Measurements from ENCODE around the gene FXYD3. TPM values are rescaled to one million over a fixed set of nuclear protein-coding genes. Genes with fewer than 3 reads are reported as not detected.

FXYD3 gene
- total RNA-seq, 1 experiment from 2014 or later = 6.9 TPM

DNA sequence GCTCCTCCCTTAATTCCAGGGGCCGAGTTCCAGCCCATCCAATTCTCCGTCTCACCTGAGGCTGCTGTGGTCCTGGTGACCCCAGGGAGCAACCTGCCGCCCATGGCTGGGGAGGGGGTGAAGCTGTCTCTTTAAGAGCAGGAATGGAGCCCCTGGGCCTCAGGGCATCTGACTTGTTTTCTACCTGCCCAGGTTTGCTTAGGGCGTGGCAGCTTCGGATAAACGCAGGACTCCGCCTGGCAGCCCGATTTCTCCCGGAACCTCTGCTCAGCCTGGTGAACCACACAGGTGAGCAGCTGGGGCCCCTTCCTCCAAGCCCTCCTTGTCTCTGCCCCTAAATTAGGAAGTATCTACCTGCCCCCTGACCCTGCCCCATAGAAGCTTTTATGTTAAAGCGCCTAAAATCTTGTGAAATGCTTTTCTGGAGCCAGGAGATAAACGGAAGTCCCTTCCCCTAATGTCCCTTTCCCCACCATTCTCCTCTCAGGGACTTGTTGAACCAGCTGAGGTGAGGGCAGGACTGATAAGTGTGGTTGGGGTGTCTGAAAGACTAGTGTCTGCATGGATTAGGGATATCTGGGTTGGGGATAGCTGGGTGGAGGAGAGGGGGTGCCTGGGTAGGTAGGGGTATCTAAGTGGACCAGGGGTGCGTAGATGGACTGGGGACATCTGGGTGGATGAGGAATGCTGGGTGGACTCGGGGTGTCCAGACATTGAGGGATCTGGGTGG, 614 bp downstream of the FXYD3 start:
- TF ChIP-seq, protein P1, sequence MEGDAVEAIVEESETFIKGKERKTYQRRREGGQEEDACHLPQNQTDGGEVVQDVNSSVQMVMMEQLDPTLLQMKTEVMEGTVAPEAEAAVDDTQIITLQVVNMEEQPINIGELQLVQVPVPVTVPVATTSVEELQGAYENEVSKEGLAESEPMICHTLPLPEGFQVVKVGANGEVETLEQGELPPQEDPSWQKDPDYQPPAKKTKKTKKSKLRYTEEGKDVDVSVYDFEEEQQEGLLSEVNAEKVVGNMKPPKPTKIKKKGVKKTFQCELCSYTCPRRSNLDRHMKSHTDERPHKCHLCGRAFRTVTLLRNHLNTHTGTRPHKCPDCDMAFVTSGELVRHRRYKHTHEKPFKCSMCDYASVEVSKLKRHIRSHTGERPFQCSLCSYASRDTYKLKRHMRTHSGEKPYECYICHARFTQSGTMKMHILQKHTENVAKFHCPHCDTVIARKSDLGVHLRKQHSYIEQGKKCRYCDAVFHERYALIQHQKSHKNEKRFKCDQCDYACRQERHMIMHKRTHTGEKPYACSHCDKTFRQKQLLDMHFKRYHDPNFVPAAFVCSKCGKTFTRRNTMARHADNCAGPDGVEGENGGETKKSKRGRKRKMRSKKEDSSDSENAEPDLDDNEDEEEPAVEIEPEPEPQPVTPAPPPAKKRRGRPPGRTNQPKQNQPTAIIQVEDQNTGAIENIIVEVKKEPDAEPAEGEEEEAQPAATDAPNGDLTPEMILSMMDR (IDR thresholded peaks at IDR 0.05; ENCODE audit: unreplicated experiment) = no peak
- H3K27ac Mint-ChIP-seq (ENCODE audit: low read depth, unreplicated experiment) = no peak overlapping the region
- H3K36me3 Mint-ChIP-seq (ENCODE audit: insufficient read depth, unreplicated experiment) = peaks cover 7% of the 10 kb centered on the region
- intact Hi-C loops (cut with micrococcal nuclease) = no loop called here
- POLR2A ChIA-PET = interaction anchor here (0.7 to 4.1 kb wide), 14 partner anchors 9 to 422 kb away, joined by 3 to 70 read pairs (median 5); partner anchors contain the start of genes FXYD5 and LGI4
- no peaks in the 10 kb centered on the region for H3K27me3 Mint-ChIP-seq (ENCODE audit: insufficient read depth, unreplicated experiment)
- no TSS peak for BruUV-seq (replicated peaks)
- peak overlapping the region; percentile 57 for H3K4me3 Mint-ChIP-seq (ENCODE audit: unreplicated experiment)
- H3K4me1 Mint-ChIP-seq (ENCODE audit: insufficient read depth, unreplicated experiment) = peaks cover 54% of the 10 kb centered on the region
- H3K9me3 Mint-ChIP-seq (ENCODE audit: unreplicated experiment) = no peaks in the 10 kb centered on the region
- CTCF ChIA-PET = interaction anchor here (0.6 to 6.5 kb wide), 15 partner anchors 8 to 154 kb away, joined by 3 to 91 read pairs (median 5); partner anchors contain the start of gene LGI4
- peak; percentile 79 for DNase-seq (ENCODE audit: unreplicated experiment)

- no peak overlapping the region for H3K27ac Mint-ChIP-seq (ENCODE audit: low read depth, unreplicated experiment)
- H3K9me3 Mint-ChIP-seq (ENCODE audit: unreplicated experiment) = no peaks in the 10 kb centered on the region
- H3K4me1 Mint-ChIP-seq (ENCODE audit: insufficient read depth, unreplicated experiment) = peaks cover 60% of the 10 kb centered on the region
- intact Hi-C loops (cut with micrococcal nuclease) = no loop called here
- no peaks in the 10 kb centered on the region for H3K27me3 Mint-ChIP-seq (ENCODE audit: insufficient read depth, unreplicated experiment)
- TF ChIP-seq, protein P1 (IDR thresholded peaks at IDR 0.05; ENCODE audit: unreplicated experiment) = no peak
- DNase-seq (ENCODE audit: unreplicated experiment) = no peak
- ChIA-PET POLR2A (interaction anchor here (1.0 to 4.1 kb wide), 8 partner anchors 8 to 202 kb away, joined by 4 to 70 read pairs (median 15); partner anchors contain the start of genes FXYD5 and LGI4), CTCF (interaction anchor here (0.6 to 6.5 kb wide), 10 partner anchors 11 to 147 kb away, joined by 3 to 91 read pairs (median 8); partner anchors contain the start of gene LGI4)
- no TSS peak for BruUV-seq (replicated peaks)
- peak overlapping the region; percentile 57 for H3K4me3 Mint-ChIP-seq (ENCODE audit: unreplicated experiment)
- H3K36me3 Mint-ChIP-seq (ENCODE audit: insufficient read depth, unreplicated experiment) = peaks cover 7% of the 10 kb centered on the region
Observed at GRCh38 chr19:35117116-35117515, 1.5 kb downstream of the FXYD3 start.

DNA sequence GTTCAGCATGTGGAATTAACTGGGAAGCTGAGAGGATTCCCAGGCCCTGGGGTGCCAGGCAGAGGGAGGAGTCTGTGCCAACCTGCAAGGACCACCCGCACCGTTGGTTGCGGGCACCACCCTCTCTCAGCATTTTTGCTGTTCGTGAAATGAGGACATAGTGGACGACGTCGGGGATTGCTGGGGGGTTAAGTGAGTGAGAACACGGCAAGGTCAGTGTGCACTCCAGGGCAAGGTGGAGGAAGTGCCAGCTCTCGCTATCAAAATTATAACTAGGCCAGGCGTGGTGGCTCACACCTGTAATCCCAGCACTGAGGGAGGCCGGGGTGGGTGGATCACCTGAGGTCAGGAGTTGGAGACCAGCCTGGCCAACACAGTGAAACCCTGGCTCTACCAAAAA, 2.2 kb downstream of the FXYD3 start:
- Mint-ChIP-seq H3K27me3 (ENCODE audit: insufficient read depth, unreplicated experiment) (no peaks in the 10 kb centered on the region), H3K36me3 (ENCODE audit: insufficient read depth, unreplicated experiment) (peaks cover 7% of the 10 kb centered on the region), H3K27ac (ENCODE audit: low read depth, unreplicated experiment) (peak overlapping the region; percentile 24), H3K9me3 (ENCODE audit: unreplicated experiment) (no peaks in the 10 kb centered on the region), H3K4me1 (ENCODE audit: insufficient read depth, unreplicated experiment) (peaks cover 67% of the 10 kb centered on the region), H3K4me3 (ENCODE audit: unreplicated experiment) (peak overlapping the region; percentile 62)
- DNase-seq (ENCODE audit: unreplicated experiment) = no peak
- intact Hi-C loops (cut with micrococcal nuclease) = no loop called here
- TF ChIP-seq, protein P1 (IDR thresholded peaks at IDR 0.05; ENCODE audit: unreplicated experiment) = no peak
- POLR2A ChIA-PET = interaction anchor here (0.7 to 4.1 kb wide), 6 partner anchors 8 to 966 kb away, joined by 3 to 70 read pairs (median 12); partner anchors contain the start of gene LGI4
- BruUV-seq (replicated peaks) = no TSS peak
- CTCF ChIA-PET = interaction anchor here (0.6 to 6.5 kb wide), 10 partner anchors 10 to 146 kb away, joined by 3 to 91 read pairs (median 7); partner anchors contain the start of gene LGI4

GRCh38 chr19:35118268-35119020, 2.8 kb downstream of the FXYD3 start:
- TF ChIP-seq, protein P1 (IDR thresholded peaks at IDR 0.05; ENCODE audit: unreplicated experiment) = no peak

More at GRCh38 chr19:35118268-35119020, 2.8 kb downstream of the FXYD3 start:
- no TSS peak for BruUV-seq (replicated peaks)
- H3K4me3 Mint-ChIP-seq (ENCODE audit: unreplicated experiment) = peak overlapping the region; percentile 62
- peak overlapping the region; percentile 24 for H3K27ac Mint-ChIP-seq (ENCODE audit: low read depth, unreplicated experiment)
- H3K27me3 Mint-ChIP-seq (ENCODE audit: insufficient read depth, unreplicated experiment) = no peaks in the 10 kb centered on the region
- intact Hi-C loops (cut with micrococcal nuclease) = no loop called here
- DNase-seq (ENCODE audit: unreplicated experiment) = no peak
- ChIA-PET CTCF (interaction anchor here (0.6 to 6.5 kb wide), 4 partner anchors 10 to 75 kb away, joined by 3 to 91 read pairs (median 3); partner anchors contain the start of gene LGI4), POLR2A (interaction anchor here (0.7 to 2.3 kb wide), 3 partner anchors 20 to 129 kb away, joined by 3 to 8 read pairs (median 4); no protein-coding TSS in a partner anchor)
- peaks cover 7% of the 10 kb centered on the region for H3K36me3 Mint-ChIP-seq (ENCODE audit: insufficient read depth, unreplicated experiment)
- H3K9me3 Mint-ChIP-seq (ENCODE audit: unreplicated experiment) = no peaks in the 10 kb centered on the region
- H3K4me1 Mint-ChIP-seq (ENCODE audit: insufficient read depth, unreplicated experiment) = peaks cover 74% of the 10 kb centered on the region
